HEK293T (cell line): Measurements from ENCODE around the gene PANK1.

Experiments
- CTCF ChIA-PET: fragments of 350-600 bp; formaldehyde crosslinking; extraction: SDS; loops from one replicate; lab custom pipeline; 2021; ENCODE audit warnings: antibody characterized with exemption, inconsistent platforms; lab: Yijun Ruan, JAX
- POLR2A ChIA-PET: fragments of 350-600 bp; formaldehyde crosslinking; extraction: SDS; loops from one replicate; lab custom pipeline; 2020; ENCODE audit warnings: antibody characterized with exemption, inconsistent platforms; lab: Yijun Ruan, JAX
- DNase-seq: peaks from one replicate; pipeline ENCODE4 v3.0.0; 2012; ENCODE audit warnings: mixed read lengths; ENCODE audit errors: extremely low spot score
- ARNT ChIP-seq: fragments of 450-650 bp; IDR thresholded peaks from 2 replicates; pipeline ENCODE4 v1.6.1; 2017; ENCODE audit warnings: mild to moderate bottlenecking
- BHLHE40 ChIP-seq: fragments of 450-650 bp; IDR thresholded peaks from 2 replicates; pipeline ENCODE4 v1.6.1; 2016; ENCODE audit warnings: mild to moderate bottlenecking, moderate library complexity, borderline replicate concordance
- CTBP1 ChIP-seq: fragments of 450-650 bp; IDR thresholded peaks from 2 replicates; pipeline ENCODE4 v1.6.1; 2016; ENCODE audit warnings: borderline replicate concordance
- ELF4 ChIP-seq: fragments of 450-650 bp; IDR thresholded peaks from 2 replicates; pipeline ENCODE4 v1.6.1; 2017; ENCODE audit warnings: antibody characterized with exemption
- FOXA1 ChIP-seq: fragments of 450-650 bp; IDR thresholded peaks from 2 replicates; pipeline ENCODE4 v1.6.1; 2016; ENCODE audit warnings: mild to moderate bottlenecking
- FOXK2 ChIP-seq: fragments of 450-650 bp; IDR thresholded peaks from 2 replicates; pipeline ENCODE4 v1.6.1; 2016; ENCODE audit warnings: mild to moderate bottlenecking
- FOXM1 ChIP-seq: fragments of 450-650 bp; IDR thresholded peaks from 2 replicates; pipeline ENCODE4 v1.6.1; 2017; ENCODE audit warnings: mild to moderate bottlenecking, borderline replicate concordance
- HDGF ChIP-seq: fragments of 450-650 bp; IDR thresholded peaks from 2 replicates; pipeline ENCODE4 v1.6.1; 2017; ENCODE audit warnings: antibody characterized with exemption, borderline replicate concordance
- L3MBTL2 ChIP-seq: fragments of 450-650 bp; conservative IDR thresholded peaks from 2 replicates; pipeline ENCODE4 v1.6.1; 2016; ENCODE audit warnings: mild to moderate bottlenecking
- LEF1 ChIP-seq: fragments of 450-650 bp; IDR thresholded peaks from 2 replicates; pipeline ENCODE4 v1.6.1; 2017; ENCODE audit warnings: mild to moderate bottlenecking, borderline replicate concordance
- NFRKB ChIP-seq: fragments of 450-650 bp; IDR thresholded peaks from 2 replicates; pipeline ENCODE4 v1.6.1; 2016; ENCODE audit warnings: mild to moderate bottlenecking, moderate library complexity
- SP1 ChIP-seq: fragments of 450-650 bp; IDR thresholded peaks from 2 replicates; pipeline ENCODE4 v1.6.1; 2017
- SUZ12 ChIP-seq: fragments of 450-650 bp; IDR thresholded peaks from 2 replicates; pipeline ENCODE4 v1.6.1; 2016; ENCODE audit warnings: mild to moderate bottlenecking
- TARDBP ChIP-seq: fragments of 450-650 bp; IDR thresholded peaks from 2 replicates; pipeline ENCODE4 v1.6.1; 2016
- ZNF384 ChIP-seq: fragments of 450-650 bp; IDR thresholded peaks from 2 replicates; pipeline ENCODE4 v1.6.1; 2016
- TF ChIP-seq, protein P1 (sequence below): fragments of 450-650 bp; IDR thresholded peaks from 2 replicates; pipeline ENCODE4 v1.6.1; 2016

Gene PANK1

GRCh38 chr10:89580243-89580642 lies 64.8 kb downstream of the PANK1 start:
- CTCF ChIA-PET, result no interaction called here
- POLR2A ChIA-PET, result interaction anchor here (0.6 kb wide), 1 partner anchor 121 kb away, joined by 3 read pairs; the partner anchor contains the start of gene KIF20B
- TF ChIP-seq SP1, result no peak
- TF ChIP-seq CTBP1, result no peak
- no peak for DNase-seq

DNA sequence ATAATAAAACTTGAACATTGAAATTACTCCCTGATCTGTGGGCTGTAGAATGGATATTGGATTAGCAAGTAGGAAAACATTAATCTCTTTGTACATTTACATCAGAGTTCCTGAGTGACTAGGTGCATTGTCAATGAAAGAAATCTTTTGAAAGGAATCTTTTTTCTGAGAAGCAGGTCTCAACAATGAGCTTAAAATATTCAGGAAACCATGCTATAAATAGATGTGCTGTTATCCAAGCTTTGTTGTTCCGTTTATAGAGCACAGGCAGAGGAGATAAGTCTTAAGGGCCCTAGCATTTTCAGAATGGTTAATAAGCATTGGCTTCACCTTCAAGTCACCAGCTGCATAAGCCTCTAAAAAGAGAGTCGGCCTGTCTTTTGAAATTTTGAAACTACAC lies 68.3 kb downstream of the PANK1 start:
- no peak for DNase-seq
- no peak for TF ChIP-seq ELF4
- TF ChIP-seq BHLHE40, result no peak
- TF ChIP-seq LEF1, result no peak
- TF ChIP-seq FOXK2, result no peak
- no peak for TF ChIP-seq L3MBTL2
- TF ChIP-seq, protein P1, sequence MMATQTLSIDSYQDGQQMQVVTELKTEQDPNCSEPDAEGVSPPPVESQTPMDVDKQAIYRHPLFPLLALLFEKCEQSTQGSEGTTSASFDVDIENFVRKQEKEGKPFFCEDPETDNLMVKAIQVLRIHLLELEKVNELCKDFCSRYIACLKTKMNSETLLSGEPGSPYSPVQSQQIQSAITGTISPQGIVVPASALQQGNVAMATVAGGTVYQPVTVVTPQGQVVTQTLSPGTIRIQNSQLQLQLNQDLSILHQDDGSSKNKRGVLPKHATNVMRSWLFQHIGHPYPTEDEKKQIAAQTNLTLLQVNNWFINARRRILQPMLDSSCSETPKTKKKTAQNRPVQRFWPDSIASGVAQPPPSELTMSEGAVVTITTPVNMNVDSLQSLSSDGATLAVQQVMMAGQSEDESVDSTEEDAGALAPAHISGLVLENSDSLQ, result no peak
- TF ChIP-seq ARNT, result no peak
- TF ChIP-seq CTBP1, result no peak
- no peak for TF ChIP-seq TARDBP
- no peak for TF ChIP-seq FOXM1
- TF ChIP-seq SUZ12, result no peak
- no peak for TF ChIP-seq FOXA1
- ChIA-PET CTCF (no interaction called here), POLR2A (no interaction called here)

- no peak for DNase-seq
- TF ChIP-seq ZNF384 (no peak), BHLHE40 (no peak), FOXA1 (no peak), TARDBP (no peak), CTBP1 (no peak), SP1 (no peak), LEF1 (no peak), ARNT (no peak), L3MBTL2 (no peak), FOXM1 (no peak), FOXK2 (no peak)
- TF ChIP-seq, protein P1, result no peak
- CTCF ChIA-PET, result no interaction called here
- POLR2A ChIA-PET, result no interaction called here
These were observed 69.0 kb downstream of the PANK1 start for GRCh38 chr10:89576022-89576421.

- ChIA-PET POLR2A (no interaction called here), CTCF (no interaction called here)
- no peak for DNase-seq
- TF ChIP-seq TARDBP (no peak), SUZ12 (no peak), NFRKB (no peak), ELF4 (no peak), FOXK2 (no peak), HDGF (no peak), CTBP1 (no peak), ARNT (no peak), LEF1 (no peak), BHLHE40 (no peak), SP1 (no peak)
- TF ChIP-seq, protein P1, result no peak
These were observed 70.0 kb downstream of the PANK1 start for GRCh38 chr10:89575031-89575430.

- CTCF ChIA-PET, result no interaction called here
- no peak for DNase-seq
- POLR2A ChIA-PET, result no interaction called here
- TF ChIP-seq FOXA1 (no peak), CTBP1 (no peak), L3MBTL2 (no peak), HDGF (no peak), ZNF384 (no peak), NFRKB (no peak), ARNT (no peak), BHLHE40 (no peak), FOXM1 (no peak), ELF4 (no peak)
These were observed 70.7 kb downstream of the PANK1 start for GRCh38 chr10:89574368-89574767.

GRCh38 chr10:89567576-89568245 lies 77.3 kb downstream of the PANK1 start:
- ChIA-PET POLR2A (interaction anchor here (0.9 kb wide), 1 partner anchor 134 kb away, joined by 3 read pairs; the partner anchor contains the start of gene KIF20B), CTCF (no interaction called here)
- DNase-seq, result no peak
- TF ChIP-seq ZNF384 (no peak), SUZ12 (no peak), NFRKB (no peak), CTBP1 (no peak), BHLHE40 (no peak), SP1 (no peak), HDGF (no peak), FOXM1 (no peak), FOXK2 (no peak), ARNT (no peak), ELF4 (no peak), L3MBTL2 (no peak), TARDBP (no peak), LEF1 (no peak), FOXA1 (no peak)
- TF ChIP-seq, protein P1, result no peak
